K562 (cell line): ENCODE measurements around the gene PRCP. TPM values are rescaled to one million over a fixed set of nuclear protein-coding genes. Genes with fewer than 3 reads are reported as not detected.

Source experiments
- ATAC-seq: fragments of 200-7000 bp; cut with Tn5 transposase; 3 replicates; pipeline ENCODE4 v1.9.1; 2020; ENCODE audit warnings: moderate library complexity
- BruUV-seq: library from RNA; stranded (reverse); fragments of 400-500 nt; replicated peaks from 2 replicates; lab custom pipeline; 2021; lab: Mats Ljungman, UMichigan
- CTCF ChIA-PET: fragments of 300-600 bp; formaldehyde crosslinking; extraction: SDS; loops from one replicate; lab custom pipeline; 2021; ENCODE audit warnings: low intra/inter-chr PET ratio; lab: Yijun Ruan, JAX
- POLR2A ChIA-PET: fragments of 300-600, 350-650 bp; sonication (Branson Sonifier 250); formaldehyde crosslinking; extraction: SDS; loops from one replicate; lab custom pipeline; 2021; ENCODE audit warnings: antibody characterized with exemption, inconsistent platforms; lab: Yijun Ruan, JAX
- DNase-seq, 4 experiments: peaks; one replicate each; pipeline versions ENCODE4 v3.0.0 to v3.0.0-alpha.2; 2011 to 2018; ENCODE audit warnings: low spot score in 3 of 4, mixed read lengths in 3 of 4; ENCODE audit errors: extremely low read depth in 1 of 4
- FAIRE-seq: peaks from 2 replicates; lab custom pipeline; 2011; peaks lifted over from hg19 to GRCh38; lab: Jason Lieb, UNC
- H2AFZ ChIP-seq: 2 replicates; pipeline ENCODE4 v1.6.0; 2011; ENCODE audit warnings: low read depth, low read length, control low read depth, inconsistent platforms
- H3K27ac ChIP-seq: fragments of 200-600 bp; 3 replicates; pipeline ENCODE4 v1.8.0; 2011; ENCODE audit warnings: low read depth, mild to moderate bottlenecking, control low read depth, inconsistent platforms, low read length, moderate library complexity, mixed read lengths; ENCODE audit errors: extremely low read depth
- H3K27me3 ChIP-seq, 2 experiments: fragments of 300-600 bp in 1 of 2; 2 replicates in 1 of 2; 3 replicates in 1 of 2; pipeline versions ENCODE4 v1.6.0 to v1.8.0; 2011; ENCODE audit warnings: inconsistent platforms in 2 of 2, low read length in 2 of 2, mild to moderate bottlenecking in 1 of 2, mixed read lengths in 1 of 2, moderate library complexity in 1 of 2; ENCODE audit not compliant: control insufficient read depth in 2 of 2, insufficient read depth in 2 of 2
- H3K36me3 ChIP-seq: fragments of 300-600 bp; 3 replicates; pipeline ENCODE4 v1.8.0; 2011; ENCODE audit warnings: mild to moderate bottlenecking, low read length, inconsistent platforms; ENCODE audit not compliant: control insufficient read depth, insufficient read depth
- H3K4me1 ChIP-seq, 2 experiments: fragments of 200-600 bp in 1 of 2; replicated peaks in 1 of 2; 2 replicates in 1 of 2; 3 replicates in 1 of 2; pipeline versions ENCODE4 v1.5.1 to v1.8.0; 2011; ENCODE audit warnings: inconsistent platforms in 2 of 2, low read length in 2 of 2, mild to moderate bottlenecking in 1 of 2, mixed read lengths in 1 of 2, moderate library complexity in 1 of 2; ENCODE audit not compliant: control insufficient read depth in 2 of 2, insufficient read depth in 2 of 2
- H3K4me2 ChIP-seq: 2 replicates; pipeline ENCODE4 v1.6.1; 2011; ENCODE audit warnings: low read length, control low read depth, inconsistent platforms, mixed read lengths; ENCODE audit not compliant: insufficient read depth
- H3K4me3 ChIP-seq: fragments of 200-600 bp; sonication (generic), shearing (Covaris generic); 2 replicates; pipeline ENCODE4 v1.5.1; 2016; ENCODE audit warnings: control low read depth, inconsistent platforms
- H3K79me2 ChIP-seq: fragments of 200-600 bp; 3 replicates; pipeline ENCODE4 v1.8.0; 2011; ENCODE audit warnings: low read length, inconsistent platforms; ENCODE audit not compliant: control insufficient read depth, insufficient read depth
- H3K9ac ChIP-seq, 2 experiments: 2 replicates each; pipeline versions ENCODE4 v1.6.0 to v1.6.1; 2011; ENCODE audit warnings: low read depth in 2 of 2, low read length in 2 of 2, control low read depth in 1 of 2, inconsistent platforms in 1 of 2, mild to moderate bottlenecking in 1 of 2, mixed read lengths in 1 of 2; ENCODE audit not compliant: insufficient read depth in 1 of 2
- H3K9me1 ChIP-seq: one replicate; pipeline ENCODE4 v1.6.0; 2011; ENCODE audit warnings: inconsistent platforms, mild to moderate bottlenecking, low read length, moderate library complexity; ENCODE audit not compliant: control insufficient read depth, insufficient read depth
- H3K9me3 ChIP-seq: replicated peaks from 2 replicates; pipeline ENCODE4 v1.5.1; 2011; ENCODE audit warnings: low read depth, low read length, inconsistent platforms; ENCODE audit not compliant: control insufficient read depth, insufficient read depth
- H4K20me1 ChIP-seq: replicated peaks from 2 replicates; pipeline ENCODE4 v1.6.1; 2011; ENCODE audit warnings: low read length, inconsistent platforms, mixed read lengths; ENCODE audit not compliant: control insufficient read depth, insufficient read depth
- CBX5 ChIP-seq: IDR thresholded peaks from 2 replicates; pipeline ENCODE4 v1.6.1; 2014; ENCODE audit warnings: low read depth, borderline replicate concordance
- FOXP1 ChIP-seq: sonication (generic); formaldehyde crosslinking; IDR thresholded peaks from 2 replicates; pipeline ENCODE4 v1.8.0; 2022; ENCODE audit warnings: mild to moderate bottlenecking, missing genetic modification reagents
- HDAC3 ChIP-seq: fragments of 450-650 bp; IDR thresholded peaks from 2 replicates; pipeline ENCODE4 v1.6.1; 2018; ENCODE audit warnings: borderline replicate concordance, mild to moderate bottlenecking, moderate library complexity; ENCODE audit not compliant: partially characterized antibody
- NR0B1 ChIP-seq: fragments of 450-650 bp; IDR thresholded peaks from one replicate; pipeline ENCODE4 v1.6.1; 2018; ENCODE audit warnings: mild to moderate bottlenecking, moderate library complexity; ENCODE audit not compliant: partially characterized antibody
- RAD51 ChIP-seq: fragments of 450-650 bp; IDR thresholded peaks from 2 replicates; pipeline ENCODE4 v1.7.1; 2016; ENCODE audit warnings: low read depth, mild to moderate bottlenecking, borderline replicate concordance
- TCF3 ChIP-seq: sonication (generic); formaldehyde crosslinking; IDR thresholded peaks from 2 replicates; pipeline ENCODE4 v1.4.0; 2020; ENCODE audit warnings: mild to moderate bottlenecking, missing genetic modification reagents
- THAP12 ChIP-seq: fragments of 250-450 bp; sonication (Bioruptor Pico); IDR thresholded peaks from 2 replicates; pipeline ENCODE4 v1.9.0; 2021; ENCODE audit warnings: mild to moderate bottlenecking, inconsistent platforms
- ZNF217 ChIP-seq: sonication (generic); formaldehyde crosslinking; IDR thresholded peaks from 2 replicates; pipeline ENCODE4 v1.8.0; 2022; ENCODE audit warnings: mild to moderate bottlenecking, missing genetic modification reagents
- WGBS: fragments of 100-300 bp; shearing (Covaris generic); methylation state at CpG from one replicate; pipeline ENCODE4 v1.1.6; 2016; ENCODE audit warnings: low coverage, mixed read lengths; ENCODE audit not compliant: insufficient coverage; ENCODE audit errors: missing lambda C conversion rate; 5-methylcytosine and 5-hydroxymethylcytosine counted together
- in situ Hi-C: fragments of 300-500 bp; cut with MboI; formaldehyde crosslinking; loops from 4 replicates; pipeline ENCODE4 v1.15.0; 2018; ENCODE audit warnings: inconsistent platforms, mixed read lengths
- intact Hi-C: fragments of 100-400 bp; cut with micrococcal nuclease; formaldehyde crosslinking; loops from 2 replicates; pipeline ENCODE4 v1.14.2; 2022
- polyA plus RNA-seq, 8 experiments: library from polyadenylated mRNA; depleted of rRNA in 4 of 8; stranded (reverse) in 5 of 8; unstranded in 3 of 8; fragments of >200 nt; fragmentation: Nextera tagmentation in 2 of 8; fragmentation: Illumina TruSeq in 1 of 8; extraction: Ambion mirVana in 2 of 8; extraction: Trizol in 1 of 8; gene quantifications; 2 replicates each; pipeline versions ENCODE4 v1.2.1 to v1.2.3, GENCODE V29; 2011 to 2014; ENCODE audit warnings: inconsistent platforms in 1 of 8, missing spikeins in 1 of 8
- total RNA-seq, 7 experiments: library from RNA; depleted of rRNA in 6 of 7; stranded (reverse); fragments of >200 nt in 6 of 7; fragmentation: Illumina TruSeq in 2 of 7; extraction: Trizol in 2 of 7; gene quantifications; 2 replicates each; pipeline versions ENCODE4 v1.2.1 to v1.2.3, GENCODE V29; 2011 to 2021; ENCODE audit warnings: low replicate concordance in 1 of 7
- TF ChIP-seq, protein P1 (sequence below), 2 experiments: IDR thresholded peaks; 2 replicates each; pipeline ENCODE4 v1.6.1; 2012; ENCODE audit warnings: improper control_type of control experiment in 2 of 2, low read depth in 2 of 2, low read length in 2 of 2, borderline replicate concordance in 1 of 2
- TF ChIP-seq, protein P2 (sequence below): sonication (generic); IDR thresholded peaks from 2 replicates; pipeline ENCODE4 v1.6.1; 2016
- TF ChIP-seq, protein P3 (sequence below), 2 experiments: IDR thresholded peaks in 1 of 2; conservative IDR thresholded peaks in 1 of 2; 2 replicates each; pipeline ENCODE4 v1.6.1; 2016; ENCODE audit warnings: low read depth in 2 of 2, mild to moderate bottlenecking in 1 of 2, missing compliant biosample characterization in 1 of 2, missing genetic modification characterization in 1 of 2, moderate library complexity in 1 of 2

The PRCP gene
- total and polyA plus RNA-seq, 9 of the 15 experiments (the other 6 are each of a cell fraction or from before 2014, with no cell fraction given), result 9.5 to 43.1 (median 23.2) TPM

GRCh38 chr11:82932564-82932963 lies 32.3 kb upstream of the PRCP start:
- Histone ChIP-seq H3K9me3 (no peaks in the 10 kb centered on the region), H3K36me3 (peaks cover 64% of the 10 kb centered on the region), H3K9me1 (no peaks in the 10 kb centered on the region), H4K20me1 (no peaks in the 10 kb centered on the region), H3K4me3 (no peak overlapping the region), H3K9ac (no peak overlapping the region), H3K27me3 (no peaks in the 10 kb centered on the region), H2AFZ (no peak overlapping the region), H3K79me2 (no peaks in the 10 kb centered on the region), H3K4me1 (peaks cover 0 to 9% of the 10 kb centered on the region in 2 experiments; a peak in 2 of 5 replicates), H3K4me2 (no peak overlapping the region), H3K27ac (no peak overlapping the region)
- ChIA-PET POLR2A (no interaction called here), CTCF (no interaction called here)
- ATAC-seq (no peak), DNase-seq (peak in 2 of 4 experiments; percentile 7 to 17), FAIRE-seq (peak; percentile 60)
- BruUV-seq, result no TSS peak
- intact Hi-C loops, result no loop called here
- WGBS, result 53% methylated on average over 1 of the region's 1 CpG
- in situ Hi-C loops, result no loop called here
- TF ChIP-seq, protein P1, sequence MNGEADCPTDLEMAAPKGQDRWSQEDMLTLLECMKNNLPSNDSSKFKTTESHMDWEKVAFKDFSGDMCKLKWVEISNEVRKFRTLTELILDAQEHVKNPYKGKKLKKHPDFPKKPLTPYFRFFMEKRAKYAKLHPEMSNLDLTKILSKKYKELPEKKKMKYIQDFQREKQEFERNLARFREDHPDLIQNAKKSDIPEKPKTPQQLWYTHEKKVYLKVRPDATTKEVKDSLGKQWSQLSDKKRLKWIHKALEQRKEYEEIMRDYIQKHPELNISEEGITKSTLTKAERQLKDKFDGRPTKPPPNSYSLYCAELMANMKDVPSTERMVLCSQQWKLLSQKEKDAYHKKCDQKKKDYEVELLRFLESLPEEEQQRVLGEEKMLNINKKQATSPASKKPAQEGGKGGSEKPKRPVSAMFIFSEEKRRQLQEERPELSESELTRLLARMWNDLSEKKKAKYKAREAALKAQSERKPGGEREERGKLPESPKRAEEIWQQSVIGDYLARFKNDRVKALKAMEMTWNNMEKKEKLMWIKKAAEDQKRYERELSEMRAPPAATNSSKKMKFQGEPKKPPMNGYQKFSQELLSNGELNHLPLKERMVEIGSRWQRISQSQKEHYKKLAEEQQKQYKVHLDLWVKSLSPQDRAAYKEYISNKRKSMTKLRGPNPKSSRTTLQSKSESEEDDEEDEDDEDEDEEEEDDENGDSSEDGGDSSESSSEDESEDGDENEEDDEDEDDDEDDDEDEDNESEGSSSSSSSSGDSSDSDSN (IDR thresholded peaks at IDR 0.05; ENCODE audit: borderline replicate concordance in 1 of 2, low read depth in 2 of 2, low read length in 2 of 2), result no peak
- TF ChIP-seq RAD51, result no peak
- no peak for TF ChIP-seq HDAC3
- TF ChIP-seq TCF3, result peak; percentile 35; the same call in 1 of the 2 replicates
- no peak for TF ChIP-seq ZNF217 (CRISPR knock-in tag)
- no peak for TF ChIP-seq NR0B1
- no peak for TF ChIP-seq FOXP1 (CRISPR knock-in tag)
- TF ChIP-seq, protein P2, sequence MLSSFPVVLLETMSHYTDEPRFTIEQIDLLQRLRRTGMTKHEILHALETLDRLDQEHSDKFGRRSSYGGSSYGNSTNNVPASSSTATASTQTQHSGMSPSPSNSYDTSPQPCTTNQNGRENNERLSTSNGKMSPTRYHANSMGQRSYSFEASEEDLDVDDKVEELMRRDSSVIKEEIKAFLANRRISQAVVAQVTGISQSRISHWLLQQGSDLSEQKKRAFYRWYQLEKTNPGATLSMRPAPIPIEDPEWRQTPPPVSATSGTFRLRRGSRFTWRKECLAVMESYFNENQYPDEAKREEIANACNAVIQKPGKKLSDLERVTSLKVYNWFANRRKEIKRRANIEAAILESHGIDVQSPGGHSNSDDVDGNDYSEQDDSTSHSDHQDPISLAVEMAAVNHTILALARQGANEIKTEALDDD, result peak; percentile 57
- TF ChIP-seq THAP12 (CRISPR knock-in tag), result no peak
- no peak for TF ChIP-seq CBX5
- TF ChIP-seq, protein P3, sequence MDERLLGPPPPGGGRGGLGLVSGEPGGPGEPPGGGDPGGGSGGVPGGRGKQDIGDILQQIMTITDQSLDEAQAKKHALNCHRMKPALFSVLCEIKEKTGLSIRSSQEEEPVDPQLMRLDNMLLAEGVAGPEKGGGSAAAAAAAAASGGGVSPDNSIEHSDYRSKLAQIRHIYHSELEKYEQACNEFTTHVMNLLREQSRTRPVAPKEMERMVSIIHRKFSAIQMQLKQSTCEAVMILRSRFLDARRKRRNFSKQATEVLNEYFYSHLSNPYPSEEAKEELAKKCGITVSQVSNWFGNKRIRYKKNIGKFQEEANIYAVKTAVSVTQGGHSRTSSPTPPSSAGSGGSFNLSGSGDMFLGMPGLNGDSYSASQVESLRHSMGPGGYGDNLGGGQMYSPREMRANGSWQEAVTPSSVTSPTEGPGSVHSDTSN (CRISPR knock-in tag; IDR thresholded peaks at IDR 0.05; ENCODE audit: low read depth), result no peak
- TF ChIP-seq, protein P3 (tag; conservative IDR thresholded peaks at IDR 0.05; ENCODE audit: low read depth), result peak; percentile 55; the same call in 1 of the 2 replicates
